Erythroblast (primary cell): ENCODE measurements around the gene KRTAP10-8.
"Not testable (repeated sequence)": the region's sequence is repeated elsewhere in the genome, so short reads cannot be mapped to it uniquely, and the experiment has no call there.

Source experiments
- GATA1 ChIP-seq: IDR thresholded peaks from 2 replicates; pipeline ENCODE4 v1.6.1; 2011; ENCODE audit warnings: low read depth, mild to moderate bottlenecking, control low read depth, low read length, moderate library complexity
- POLR2A ChIP-seq: IDR thresholded peaks from 2 replicates; pipeline ENCODE4 v1.6.1; 2011; ENCODE audit warnings: mild to moderate bottlenecking, low read length

GRCh38 chr21:44591801-44592130 is 20.1 kb upstream of the KRTAP10-8 start:
- not testable (repeated sequence) for TF ChIP-seq POLR2A, GATA1
